Superior temporal gyrus (tissue), 1 donor: ENCODE results near the gene SCCPDH.
"Not testable (repeated sequence)": the region's sequence is repeated elsewhere in the genome, so short reads cannot be mapped to it uniquely, and the experiment has no call there.

ENCODE experiments used
- DNase-seq: peaks from one replicate; pipeline ENCODE4 v3.0.0-alpha.2; 2016; ENCODE audit errors: extremely low spot score

Gene SCCPDH

DNA sequence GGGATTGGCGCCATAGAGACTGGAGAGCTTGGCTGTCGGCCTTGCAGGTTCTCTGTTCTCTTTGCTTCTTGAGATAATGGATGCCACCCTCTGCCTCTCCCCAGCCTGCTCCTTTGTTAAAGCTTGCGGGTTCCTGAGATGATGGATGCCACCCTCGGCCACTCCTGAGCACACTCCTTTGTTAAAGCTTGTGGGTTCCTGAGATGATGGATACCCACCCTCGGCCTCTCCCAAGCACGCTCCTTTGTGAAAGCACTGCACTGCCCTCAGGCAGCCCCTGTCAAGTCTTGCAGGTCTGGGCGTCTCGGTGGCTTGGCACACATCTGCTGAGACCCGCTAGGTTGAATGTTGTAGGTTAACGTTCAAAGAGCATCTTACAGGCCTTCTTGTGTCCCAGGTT, 76.5 kb downstream of the SCCPDH start:
- DNase-seq = no peak

DNA sequence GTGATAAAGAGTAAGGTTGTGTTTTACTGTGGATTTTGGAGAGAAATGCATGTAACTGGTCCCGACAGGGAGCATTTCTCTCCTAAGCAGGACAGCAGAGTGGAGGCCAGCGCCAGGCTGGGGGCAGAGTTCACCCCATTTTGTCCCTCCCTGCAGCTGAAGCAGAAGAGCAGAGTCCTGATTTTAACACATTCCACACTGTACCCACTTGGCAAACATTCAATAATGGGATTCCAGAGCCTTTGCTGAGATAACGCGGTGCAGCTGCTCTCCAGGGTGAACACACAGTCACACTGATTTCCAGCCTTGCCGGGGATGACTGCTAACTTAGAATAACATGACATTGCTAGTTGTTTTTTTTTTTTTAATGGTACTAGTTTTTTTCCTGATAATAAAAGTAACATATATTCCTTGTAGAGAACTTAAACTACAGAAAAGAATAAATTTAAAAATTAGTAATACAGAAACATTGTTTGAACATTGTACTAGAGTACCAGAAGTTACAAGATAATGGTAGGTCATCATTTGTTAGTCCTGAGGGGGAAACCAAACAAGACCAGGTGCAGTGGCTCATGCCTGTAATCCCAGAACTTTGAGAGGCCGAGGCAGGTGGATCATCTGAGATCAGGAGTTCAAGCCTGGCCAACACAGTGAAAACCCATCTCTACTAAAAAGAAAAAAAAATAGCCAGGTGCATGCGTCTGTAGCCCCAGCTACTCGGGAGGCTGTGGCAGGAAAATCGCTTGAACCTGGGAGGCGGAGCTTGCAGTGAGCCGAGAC, 77.2 kb downstream of the SCCPDH start:
- no peak for DNase-seq

- DNase-seq = no peak
Measured at GRCh38 chr1:246803373-246803772, 79.2 kb downstream of the SCCPDH start.

DNA sequence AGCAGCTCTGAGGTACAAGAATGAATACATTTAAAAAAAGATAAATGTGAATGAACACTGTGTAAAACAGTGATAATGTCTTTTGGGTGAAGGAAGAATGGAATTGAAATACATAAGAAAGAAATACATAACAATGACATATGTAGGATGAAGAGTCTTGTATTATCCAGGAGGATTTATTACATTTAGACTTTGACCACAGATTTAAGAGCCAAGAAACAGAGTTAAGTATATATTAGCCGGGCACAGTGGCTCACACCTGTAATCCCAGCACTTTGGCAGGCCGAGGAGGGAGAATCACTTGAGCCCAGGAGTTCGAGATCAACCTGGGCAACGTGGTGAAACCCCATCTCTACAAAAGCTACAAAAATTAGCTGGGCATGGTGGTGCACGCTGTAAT, 79.7 kb downstream of the SCCPDH start:
- DNase-seq = no peak

GRCh38 chr1:246805135-246805716, 81.0 kb downstream of the SCCPDH start:
- DNase-seq = no peak

DNA sequence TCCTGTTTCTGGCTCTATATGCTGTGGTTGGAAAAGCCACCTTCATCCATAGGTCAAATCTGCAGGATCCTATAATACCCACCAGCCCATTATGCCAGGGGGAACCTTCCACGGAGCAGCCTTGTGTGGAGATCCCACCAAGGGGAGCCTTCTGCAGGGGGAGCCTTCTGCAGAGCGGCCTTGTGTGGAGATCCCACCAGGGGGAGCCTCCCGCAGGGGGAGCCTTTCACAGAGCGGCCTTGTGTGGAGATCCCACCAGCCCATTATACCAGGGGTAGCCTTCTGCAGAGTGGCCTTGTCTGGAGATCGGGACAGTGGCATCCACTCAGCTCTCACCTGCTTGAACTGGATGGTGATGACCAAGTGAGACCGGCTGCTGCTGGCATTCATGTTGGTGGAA, 85.3 kb downstream of the SCCPDH start:
- DNase-seq = no peak

DNA sequence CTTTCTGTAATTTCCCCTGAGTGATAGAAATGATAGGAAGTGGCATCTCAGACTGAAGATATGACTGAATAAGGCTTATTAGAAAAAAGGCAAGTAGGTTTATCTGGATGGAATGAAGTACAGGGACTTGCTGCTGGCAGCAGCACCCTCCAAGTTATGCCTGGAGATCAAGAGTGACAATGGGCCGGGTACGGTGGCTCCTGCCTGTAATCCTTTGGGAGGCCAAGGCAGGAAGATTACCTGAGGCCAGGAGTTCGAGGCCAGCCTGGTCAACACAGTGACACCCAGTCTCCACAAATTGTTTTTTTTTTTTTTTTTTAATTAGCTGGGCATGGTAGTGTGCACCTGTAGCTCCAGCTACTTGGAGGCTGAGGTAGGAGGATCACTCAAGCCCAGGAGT, 87.8 kb downstream of the SCCPDH start:
- DNase-seq = no peak

- DNase-seq = not testable (repeated sequence)
Measured at GRCh38 chr1:246813325-246813724, 89.1 kb downstream of the SCCPDH start.

GRCh38 chr1:246814890-246815289, 90.7 kb downstream of the SCCPDH start:
- DNase-seq = no peak

DNA sequence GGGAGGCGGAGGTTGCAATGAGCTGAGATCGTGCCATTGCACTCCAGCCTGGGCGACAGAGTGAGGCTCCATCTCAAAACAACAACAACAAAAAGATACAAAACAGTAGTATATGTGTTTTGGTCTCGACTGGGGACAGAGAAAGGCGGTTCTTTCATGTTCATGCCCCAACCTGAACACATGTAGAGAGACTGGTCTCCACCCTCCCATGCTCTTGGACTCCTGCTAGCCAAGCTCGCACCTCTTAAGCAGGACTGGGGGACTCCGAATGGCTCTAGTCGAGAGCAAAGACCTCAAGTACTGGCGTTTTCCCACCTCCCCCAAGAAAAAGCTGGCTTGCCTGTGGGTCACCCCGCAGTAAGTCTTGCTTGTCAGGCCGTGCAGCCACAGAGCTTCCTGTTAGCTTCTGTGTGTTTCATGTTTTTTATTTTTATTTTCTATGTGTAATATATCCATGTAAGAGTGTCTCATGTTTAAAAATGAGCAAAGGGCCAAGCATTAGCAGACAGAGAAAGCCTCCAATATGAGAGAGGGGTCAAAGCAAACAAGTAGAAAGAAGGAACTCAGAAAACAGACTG, 91.6 kb downstream of the SCCPDH start:
- DNase-seq = no peak
